ENCODE data around the gene OR6Q1. TPM values are rescaled to one million over a fixed set of nuclear protein-coding genes. Genes with fewer than 3 reads are reported as not detected.

The OR6Q1 gene
- polyA plus RNA-seq, 1 of the 3 experiments (the other 2 are of a cell fraction) = not detected

- Histone ChIP-seq H3K9me2 (no peaks in the 10 kb centered on the region), H3K4me3 (ENCODE audit: low read depth in 2 of 2, low read length in 1 of 2) (no peak overlapping the region), H2AFZ (ENCODE audit: low read depth) (no peak overlapping the region), H3K79me2 (ENCODE audit: insufficient read depth) (no peaks in the 10 kb centered on the region), H3K36me3 (replicated peaks in 1 of 2; ENCODE audit: control insufficient read depth in 1 of 2, insufficient read depth in 2 of 2, low read length in 1 of 2) (no peaks in the 10 kb centered on the region), H3K4me1 (ENCODE audit: control insufficient read depth in 1 of 2, insufficient read depth in 2 of 2, low read depth in 1 of 2, low read length in 1 of 2) (no peaks in the 10 kb centered on the region), H3K27me3 (ENCODE audit: insufficient read depth) (peaks cover 8% of the 10 kb centered on the region; the same call in 1 of the 2 replicates), H3K9me3 (no peaks in the 10 kb centered on the region), H3F3A (replicated peaks; ENCODE audit: insufficient read depth) (no peaks in the 10 kb centered on the region), H3K9ac (no peak overlapping the region), H4K20me1 (ENCODE audit: insufficient read depth) (no peaks in the 10 kb centered on the region), H3K27ac (ENCODE audit: low read depth in 2 of 2, low read length in 1 of 2) (no peak overlapping the region), H3K4me2 (no peak overlapping the region)
- WGBS (ENCODE audit: low lambda C conversion rate) = 2% methylated on average over 2 of the region's 2 CpGs
- ChIA-PET POLR2A (no interaction called here), CTCF (no interaction called here)
- DNase-seq = no peak
- no peak for TF ChIP-seq NRF1 (IDR thresholded peaks at IDR 0.05; ENCODE audit: low read depth, low read length)
- no peak for TF ChIP-seq RXRA (IDR thresholded peaks at IDR 0.05; ENCODE audit: borderline replicate concordance, low read depth)
- TF ChIP-seq FOSL2 (IDR thresholded peaks at IDR 0.05; ENCODE audit: borderline replicate concordance, low read depth) = no peak
- TF ChIP-seq RAD21 (IDR thresholded peaks at IDR 0.05; ENCODE audit: low read length) = no peak
- TF ChIP-seq USF1 (IDR thresholded peaks at IDR 0.05; ENCODE audit: borderline replicate concordance, low read depth) = no peak
- TF ChIP-seq EP300 (IDR thresholded peaks at IDR 0.05; ENCODE audit: borderline replicate concordance in 1 of 2, low read depth in 1 of 2, low read length in 1 of 2) = no peak
- no peak for TF ChIP-seq CHD2 (IDR thresholded peaks at IDR 0.05; ENCODE audit: low read length, partially characterized antibody)
- TF ChIP-seq USF2 (IDR thresholded peaks at IDR 0.05; ENCODE audit: borderline replicate concordance, low read depth, low read length) = no peak
- TF ChIP-seq MXI1 (IDR thresholded peaks at IDR 0.05; ENCODE audit: low read depth, low read length) = no peak
- no peak for TF ChIP-seq RFX5 (IDR thresholded peaks at IDR 0.05; ENCODE audit: low read length)
- no peak for TF ChIP-seq FOXJ3 (CRISPR knock-in tag; IDR thresholded peaks at IDR 0.05)
- TF ChIP-seq JUND (IDR thresholded peaks at IDR 0.05) = no peak
These were observed 12.6 kb downstream of the OR6Q1 start for GRCh38 chr11:58043379-58043778.

- Histone ChIP-seq H3K9me3 (no peaks in the 10 kb centered on the region), H3K4me3 (ENCODE audit: low read depth in 2 of 2, low read length in 1 of 2) (no peak overlapping the region), H4K20me1 (ENCODE audit: insufficient read depth) (no peaks in the 10 kb centered on the region), H3K27ac (ENCODE audit: low read depth in 2 of 2, low read length in 1 of 2) (no peak overlapping the region), H3K36me3 (replicated peaks in 1 of 2; ENCODE audit: control insufficient read depth in 1 of 2, insufficient read depth in 2 of 2, low read length in 1 of 2) (no peaks in the 10 kb centered on the region), H3K79me2 (ENCODE audit: insufficient read depth) (no peaks in the 10 kb centered on the region), H3K27me3 (ENCODE audit: insufficient read depth) (peaks cover 8% of the 10 kb centered on the region; the same call in 1 of the 2 replicates), H2AFZ (ENCODE audit: low read depth) (no peak overlapping the region), H3F3A (replicated peaks; ENCODE audit: insufficient read depth) (no peaks in the 10 kb centered on the region), H3K9me2 (no peaks in the 10 kb centered on the region), H3K4me2 (no peak overlapping the region), H3K9ac (no peak overlapping the region), H3K4me1 (ENCODE audit: control insufficient read depth in 1 of 2, insufficient read depth in 2 of 2, low read depth in 1 of 2, low read length in 1 of 2) (no peaks in the 10 kb centered on the region)
- POLR2A ChIA-PET = no interaction called here
- CTCF ChIA-PET = no interaction called here
- WGBS (ENCODE audit: low lambda C conversion rate) = 0% methylated on average over 3 of the region's 3 CpGs
- DNase-seq = no peak
- TF ChIP-seq NRF1 (IDR thresholded peaks at IDR 0.05; ENCODE audit: low read depth, low read length) (no peak), ZBTB33 (IDR thresholded peaks at IDR 0.05; ENCODE audit: borderline replicate concordance, low read depth) (no peak), GATA2 (CRISPR knock-in tag; IDR thresholded peaks at IDR 0.05) (no peak), FOXM1 (IDR thresholded peaks at IDR 0.05; ENCODE audit: low read depth) (no peak), MEF2A (IDR thresholded peaks at IDR 0.05; ENCODE audit: borderline replicate concordance, low read depth) (no peak), EZH2phosphoT487 (IDR thresholded peaks at IDR 0.05; ENCODE audit: borderline replicate concordance, low read depth) (no peak), FOSL2 (IDR thresholded peaks at IDR 0.05; ENCODE audit: borderline replicate concordance, low read depth) (no peak), SMC3 (IDR thresholded peaks at IDR 0.05; ENCODE audit: low read depth, low read length) (no peak), RXRA (IDR thresholded peaks at IDR 0.05; ENCODE audit: borderline replicate concordance, low read depth) (no peak), REST (IDR thresholded peaks at IDR 0.05; ENCODE audit: low read depth, low read length) (no peak), FOXJ3 (CRISPR knock-in tag; IDR thresholded peaks at IDR 0.05) (no peak), MAX (IDR thresholded peaks at IDR 0.05; ENCODE audit: low read depth) (no peak), TEAD4 (IDR thresholded peaks at IDR 0.05; ENCODE audit: borderline replicate concordance, insufficient read depth) (no peak), MXI1 (IDR thresholded peaks at IDR 0.05; ENCODE audit: low read depth, low read length) (no peak)
These were observed 15.5 kb downstream of the OR6Q1 start for GRCh38 chr11:58046231-58046630.
